Panc1 (cell line): ENCODE data around the gene MPV17.

Experiments
- CTCF ChIP-seq: fragments of 450-650 bp; IDR thresholded peaks from 2 replicates; pipeline ENCODE4 v1.5.1; 2017; ENCODE audit warnings: mild to moderate bottlenecking
- POLR2AphosphoS5 ChIP-seq: IDR thresholded peaks from 2 replicates; pipeline ENCODE4 v1.6.1; 2012; ENCODE audit warnings: mild to moderate bottlenecking, low read depth, low read length, moderate library complexity
- REST ChIP-seq, 2 experiments: IDR thresholded peaks; 2 replicates each; pipeline ENCODE4 v1.6.1; 2011 to 2012; ENCODE audit warnings: low read depth in 2 of 2, control low read depth in 1 of 2, low read length in 1 of 2, mild to moderate bottlenecking in 1 of 2, moderate library complexity in 1 of 2; ENCODE audit not compliant: insufficient read depth in 1 of 2
- SIN3A ChIP-seq: IDR thresholded peaks from 2 replicates; pipeline ENCODE4 v1.6.1; 2012; ENCODE audit warnings: low read depth, mild to moderate bottlenecking, low read length, moderate library complexity, borderline replicate concordance; ENCODE audit not compliant: insufficient read depth
- TCF7L2 ChIP-seq: IDR thresholded peaks from 2 replicates; pipeline ENCODE4 v1.6.1; 2011; ENCODE audit warnings: mild to moderate bottlenecking, low read depth, low read length, inconsistent platforms

DNA sequence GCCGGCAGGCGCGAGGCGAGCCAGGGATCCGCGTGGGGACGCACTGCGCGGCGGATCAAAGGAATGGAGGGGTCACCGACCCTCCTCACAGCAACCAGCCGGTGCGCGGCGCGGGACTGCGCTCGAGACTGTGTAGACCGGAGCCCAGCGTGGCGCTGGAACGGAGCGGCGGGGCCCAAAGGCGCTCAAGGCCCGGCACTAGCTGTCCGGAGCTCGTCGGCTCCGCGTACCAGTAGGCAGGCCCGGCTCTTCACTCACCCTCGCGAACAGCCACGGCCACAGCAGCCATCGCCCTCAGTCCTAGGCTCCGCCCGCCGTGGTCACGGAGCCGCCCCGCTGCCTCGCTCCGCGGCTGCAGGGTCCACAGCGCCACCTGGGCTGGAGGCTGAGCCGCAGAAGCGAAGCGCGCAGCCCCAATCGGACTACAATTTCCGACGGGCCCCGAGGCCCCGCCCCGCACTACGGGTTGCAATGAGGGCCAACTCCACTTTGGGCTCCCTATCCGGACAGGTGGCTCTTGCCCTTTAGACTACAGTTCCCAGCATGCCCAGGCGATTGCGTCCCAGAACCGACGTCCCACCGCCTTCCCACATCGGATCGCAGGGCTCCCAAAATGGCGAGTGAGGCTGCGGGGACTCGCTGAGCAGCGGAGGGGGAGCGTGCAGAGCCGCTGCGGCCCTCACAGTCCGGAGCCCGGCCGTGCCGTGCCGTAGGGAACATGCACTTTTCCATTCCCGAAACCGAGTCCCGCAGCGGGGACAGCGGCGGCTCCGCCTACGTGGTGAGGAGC, 47.3 kb upstream of the MPV17 start, which contains the start of the genes EIF2B4 and SNX17:
- TF ChIP-seq CTCF (peak; percentile 97), REST (IDR thresholded peaks at IDR 0.05; ENCODE audit: insufficient read depth in 1 of 2, low read depth in 2 of 2, low read length in 1 of 2) (peak in 1 of 2 experiments; percentile 49; a peak in 1 of 4 replicates), SIN3A (peak; percentile 67; the same call in 1 of the 2 replicates), POLR2AphosphoS5 (peak; percentile 87; the same call in 1 of the 2 replicates), TCF7L2 (peak; percentile 100)
